Raji (cell line): ENCODE measurements around the gene CGA.

Experiments
- POLR2A ChIP-seq: IDR thresholded peaks from 2 replicates; pipeline ENCODE4 v1.6.1; 2011; ENCODE audit warnings: low read depth, low read length, control low read depth; ENCODE audit not compliant: insufficient read depth

CGA gene

DNA sequence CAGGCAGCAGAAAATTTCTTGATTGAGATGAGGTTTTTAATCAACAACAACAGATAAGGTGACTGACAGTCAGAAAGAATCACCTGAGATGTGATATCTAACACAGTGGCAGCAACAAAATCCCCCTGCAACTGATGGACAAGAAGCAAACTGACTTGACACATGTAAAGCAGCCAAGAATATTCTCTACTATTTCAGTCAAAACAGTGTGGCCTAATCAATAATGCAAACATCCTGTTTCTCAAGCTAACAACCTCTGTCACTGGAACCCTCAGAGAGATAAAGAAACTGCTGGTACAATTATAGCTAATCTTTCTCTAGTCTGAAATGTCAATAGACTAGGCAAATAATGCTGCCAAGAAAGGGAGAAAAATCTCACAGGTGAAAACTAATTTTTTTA is 4.6 kb upstream of the CGA start:
- TF ChIP-seq POLR2A = no peak

DNA sequence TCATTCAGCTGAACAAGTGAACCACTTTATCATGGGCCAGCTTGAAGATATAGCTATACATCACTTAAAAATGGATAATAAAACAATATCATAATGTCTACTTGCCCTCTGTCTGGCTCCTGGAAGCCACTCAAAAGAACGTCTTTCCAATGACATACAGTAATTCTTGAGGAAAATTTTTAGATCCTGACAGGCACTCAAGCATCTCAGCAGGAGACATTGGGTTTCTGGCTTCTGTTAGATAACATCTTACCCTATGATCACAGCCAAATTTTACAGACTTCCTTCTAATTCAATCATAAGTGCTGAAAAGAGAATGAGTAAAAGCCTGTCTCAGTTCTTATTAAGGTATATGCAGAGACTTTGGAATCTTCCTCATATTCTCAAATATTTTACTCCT is 330 bp downstream of the CGA start:
- no peak for TF ChIP-seq POLR2A

DNA sequence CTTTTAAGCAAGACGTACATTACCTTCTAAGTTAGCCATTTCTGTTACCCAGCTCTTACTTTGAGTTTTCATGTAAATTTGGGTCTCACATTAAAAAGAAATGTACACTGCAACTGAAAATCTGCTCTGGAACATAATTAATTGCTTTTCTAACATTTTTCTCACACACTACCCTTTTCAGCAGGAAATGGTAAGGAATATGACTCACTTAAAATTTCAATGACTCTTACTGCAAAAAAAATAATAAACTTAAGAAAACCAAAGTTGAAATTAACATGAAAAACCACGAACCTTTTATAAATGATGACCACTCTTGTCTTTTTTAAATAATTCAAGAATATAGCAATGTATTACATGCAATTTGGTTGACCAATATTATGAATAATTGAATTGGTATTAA is 1.3 kb downstream of the CGA start:
- no peak for TF ChIP-seq POLR2A

DNA sequence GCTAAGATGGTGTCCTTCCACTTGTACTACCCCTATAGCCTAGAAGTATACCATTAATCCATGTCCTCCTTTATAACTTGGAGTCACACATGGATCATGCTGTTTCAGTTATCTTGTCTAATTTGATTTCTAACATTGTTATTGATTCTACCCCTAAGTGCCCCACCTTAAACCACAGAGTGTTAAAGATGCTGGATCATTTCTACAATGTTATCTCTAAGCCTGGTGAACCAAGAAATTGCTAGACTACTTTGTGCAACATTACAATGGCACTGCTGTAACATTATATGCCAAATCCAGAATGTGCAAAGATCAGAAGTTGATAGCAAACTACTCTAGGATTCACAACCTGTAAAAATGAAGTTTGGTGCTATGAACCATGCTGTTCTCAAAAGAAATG is 1.7 kb downstream of the CGA start:
- no peak for TF ChIP-seq POLR2A

DNA sequence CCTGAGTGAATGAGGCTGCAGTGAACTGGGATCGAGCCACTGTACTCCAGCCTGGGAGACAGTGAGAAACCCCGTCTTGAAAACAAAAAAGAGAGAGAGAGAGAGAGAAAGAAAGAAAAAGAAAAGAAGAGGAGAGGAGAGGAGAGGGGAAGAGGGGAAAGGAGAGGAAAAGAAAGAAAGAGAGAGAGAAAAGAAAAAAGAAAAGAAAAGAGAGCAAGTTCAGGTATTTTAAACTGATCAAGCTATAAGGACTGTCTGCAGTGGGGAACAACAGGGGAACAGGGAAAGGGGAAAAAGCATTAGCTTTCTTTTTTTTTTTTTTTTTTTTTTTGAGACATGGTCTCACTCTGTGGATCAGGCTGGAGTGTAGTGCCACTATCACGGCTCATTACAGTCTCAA is 2.5 kb downstream of the CGA start:
- TF ChIP-seq POLR2A = no peak

DNA sequence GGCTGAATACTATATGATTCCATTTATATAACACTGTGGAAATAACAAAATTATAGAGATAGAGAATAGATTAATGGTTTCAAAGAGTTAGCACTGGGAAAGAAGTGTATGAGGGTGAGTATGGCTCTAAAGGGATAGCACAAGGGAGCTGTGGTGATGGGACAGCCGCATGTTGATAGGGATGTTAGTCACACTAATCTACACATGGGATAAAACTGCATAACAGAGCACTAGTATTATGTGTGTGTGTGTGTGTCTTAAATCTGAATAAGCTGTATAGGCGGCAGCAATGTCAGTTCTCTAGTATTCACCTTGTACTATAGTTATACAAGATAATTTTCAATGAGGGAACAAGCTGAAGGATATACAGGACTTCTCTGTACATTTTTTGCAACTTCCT is 5.8 kb downstream of the CGA start:
- TF ChIP-seq POLR2A = no peak

DNA sequence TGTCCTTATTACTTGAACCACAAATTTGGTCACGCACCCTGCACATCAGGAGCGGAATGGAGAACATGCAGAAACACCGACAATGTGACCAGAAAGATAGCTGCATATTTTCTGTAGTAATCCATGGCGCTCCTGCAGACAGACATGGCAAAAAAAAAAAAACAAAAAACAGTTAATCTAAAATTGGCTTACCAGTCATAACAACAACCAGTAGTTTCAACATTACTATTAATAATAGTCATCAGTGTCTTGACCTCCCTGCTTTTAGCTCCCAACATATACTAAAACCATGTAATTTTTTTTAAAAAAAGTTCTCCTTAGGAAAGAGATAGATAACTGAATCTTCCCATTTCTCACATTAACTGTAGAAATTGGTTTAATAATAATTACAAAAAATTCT is 6.8 kb downstream of the CGA start:
- TF ChIP-seq POLR2A = no peak

DNA sequence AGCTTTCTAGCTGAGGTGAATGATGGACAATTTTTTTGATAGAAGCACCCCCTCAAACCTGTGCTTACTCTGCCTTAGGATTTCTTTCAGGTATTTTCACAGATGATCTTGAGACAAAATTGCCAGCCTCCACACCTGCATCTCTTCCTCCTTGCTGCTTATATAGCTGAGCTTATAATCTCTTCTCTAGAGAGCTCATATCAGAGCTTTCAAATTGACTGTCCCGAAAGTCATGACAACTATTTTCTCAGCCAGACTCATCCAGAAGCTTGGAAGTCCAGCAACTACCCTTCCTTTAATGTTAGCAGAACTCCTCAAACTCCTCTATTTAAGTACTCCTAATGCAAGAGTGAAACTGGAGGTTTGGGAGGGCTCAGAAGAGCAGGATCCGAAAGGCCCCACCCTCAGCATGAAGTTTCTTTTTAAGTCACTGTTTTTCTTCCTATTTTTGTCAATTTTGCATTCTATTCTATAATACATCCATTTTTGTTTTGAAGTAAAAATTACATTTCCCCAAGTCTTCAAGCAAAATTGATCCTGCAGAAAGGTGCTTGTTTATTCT is 12.7 kb downstream of the CGA start:
- no peak for TF ChIP-seq POLR2A

DNA sequence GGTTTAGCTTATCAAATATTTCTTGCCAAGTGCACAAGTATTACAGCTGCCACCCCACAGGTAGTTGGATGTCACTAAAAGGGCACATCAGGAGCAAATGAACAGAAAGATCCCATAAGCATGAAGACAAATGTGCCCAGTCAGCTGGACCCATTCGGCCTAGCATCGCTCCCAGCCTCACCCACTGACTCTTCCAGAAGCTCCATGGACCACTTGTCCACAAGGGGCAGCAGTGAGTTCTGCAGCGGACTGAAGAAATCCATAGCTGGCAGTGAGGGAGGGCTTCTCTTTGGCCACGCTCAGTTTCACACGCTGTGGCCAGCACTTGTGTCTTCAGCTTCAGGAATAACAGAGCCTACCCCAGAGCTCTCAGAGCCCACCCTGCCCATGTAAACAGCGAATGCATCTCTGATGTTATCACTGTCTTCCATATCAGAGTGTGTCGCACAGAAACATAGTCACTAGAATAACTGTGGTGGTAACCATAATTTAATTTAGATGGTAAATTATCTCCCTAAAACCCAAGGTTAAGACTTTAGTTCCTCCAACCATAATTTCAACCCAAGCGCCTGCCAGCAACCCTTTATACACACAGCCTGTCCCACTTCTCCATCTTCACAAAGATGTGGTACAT is 15.8 kb downstream of the CGA start:
- TF ChIP-seq POLR2A = no peak

DNA sequence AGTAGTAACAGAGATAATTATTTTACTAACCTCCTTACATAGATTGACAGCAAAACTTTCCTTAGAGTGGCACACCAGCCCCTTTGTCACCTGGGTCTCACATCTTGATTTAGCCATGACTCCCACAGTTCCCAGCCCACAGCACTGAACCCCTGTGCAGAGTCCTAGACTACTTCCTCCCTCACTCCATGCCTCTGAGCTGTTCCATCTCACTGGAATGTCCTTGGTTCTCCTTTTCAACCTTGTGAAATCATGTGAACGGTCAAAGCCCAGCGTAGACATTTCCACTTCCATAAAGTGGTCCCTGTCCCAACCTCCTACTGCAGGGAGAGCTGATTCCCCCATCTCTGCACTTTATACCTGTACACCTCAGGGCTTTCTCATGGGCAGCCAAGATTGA is 19.7 kb downstream of the CGA start:
- TF ChIP-seq POLR2A = no peak

DNA sequence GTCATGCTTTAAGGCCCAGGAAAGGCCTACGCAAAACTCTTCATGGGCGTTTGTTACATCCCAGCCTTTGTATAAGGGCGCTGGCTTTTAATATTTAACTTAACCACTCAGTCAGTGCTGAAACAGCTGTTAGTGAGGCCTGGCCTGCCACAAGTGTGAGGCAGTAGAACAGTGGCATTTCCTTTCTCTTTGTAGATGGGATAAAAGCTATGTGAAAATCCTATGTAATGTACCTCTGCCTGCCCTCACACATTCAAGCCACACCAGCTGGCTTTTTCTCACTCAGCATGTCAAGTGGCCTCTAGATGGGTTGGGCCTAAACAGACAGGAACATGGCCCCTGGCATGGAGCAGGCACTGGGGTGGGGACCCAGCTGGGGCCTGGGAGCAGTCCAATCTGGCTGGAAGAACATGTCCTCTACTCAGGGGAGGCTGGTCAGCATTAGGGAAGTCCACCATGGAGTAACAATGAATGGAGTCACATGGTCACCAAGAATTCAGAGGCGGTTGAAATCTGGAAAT is 20.7 kb downstream of the CGA start:
- no peak for TF ChIP-seq POLR2A

DNA sequence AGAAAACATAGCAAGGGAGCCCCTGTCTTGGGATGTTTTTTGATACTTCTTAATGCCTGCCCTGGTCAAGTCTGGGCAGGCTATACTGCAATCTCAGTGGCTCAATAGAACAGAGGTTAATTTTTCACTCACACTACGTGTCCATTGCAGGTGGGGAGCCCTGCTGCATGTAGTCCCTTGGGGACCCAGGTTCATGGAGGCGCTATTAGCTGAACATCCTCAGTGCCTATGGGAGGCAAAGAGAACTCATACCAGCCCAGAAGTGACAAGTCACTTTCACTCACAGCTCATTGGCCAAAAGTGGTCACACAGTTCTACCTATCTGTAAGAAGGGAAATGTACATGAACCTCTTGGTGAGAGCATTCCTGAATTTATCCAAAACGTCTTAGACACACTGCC is 23.2 kb downstream of the CGA start:
- no peak for TF ChIP-seq POLR2A

DNA sequence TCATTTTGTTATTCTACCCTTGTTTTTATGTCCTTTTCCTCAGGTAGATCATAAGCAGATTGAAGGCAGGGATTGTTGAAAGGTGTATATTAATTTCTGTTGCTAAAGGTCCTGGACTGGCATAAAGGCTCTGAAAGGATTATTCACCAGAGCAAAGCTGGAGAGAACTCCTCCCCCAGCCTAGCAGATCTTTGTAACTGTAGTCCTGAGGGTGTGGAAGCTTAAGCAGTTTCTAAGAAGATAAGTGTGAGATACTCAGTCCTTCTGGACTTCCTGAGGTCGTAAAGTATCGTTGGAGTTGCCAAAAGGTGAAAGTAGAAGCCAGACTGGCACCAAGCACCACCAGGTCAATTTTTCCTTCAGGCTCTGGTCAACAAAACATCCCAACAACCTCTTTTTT is 24.2 kb downstream of the CGA start:
- TF ChIP-seq POLR2A = no peak

DNA sequence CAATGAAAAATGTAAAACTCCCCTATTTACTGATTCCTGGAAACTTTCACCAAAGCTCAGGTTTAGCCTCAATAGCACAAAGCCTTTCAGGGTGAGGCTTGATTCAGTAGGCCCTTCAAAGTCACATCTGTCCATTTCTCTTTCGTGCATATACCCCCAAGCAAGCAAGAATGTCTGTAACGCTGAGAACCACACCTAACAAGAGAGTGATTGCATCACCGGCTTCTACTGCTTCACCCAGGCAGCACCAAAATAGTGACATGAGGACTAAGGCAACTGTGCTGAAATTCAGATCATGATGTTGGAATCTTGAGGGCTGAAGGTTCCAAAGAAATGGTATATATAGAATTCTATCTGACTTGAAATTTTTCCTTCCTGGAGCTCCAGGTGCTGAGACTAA is 26.1 kb downstream of the CGA start:
- TF ChIP-seq POLR2A = no peak

DNA sequence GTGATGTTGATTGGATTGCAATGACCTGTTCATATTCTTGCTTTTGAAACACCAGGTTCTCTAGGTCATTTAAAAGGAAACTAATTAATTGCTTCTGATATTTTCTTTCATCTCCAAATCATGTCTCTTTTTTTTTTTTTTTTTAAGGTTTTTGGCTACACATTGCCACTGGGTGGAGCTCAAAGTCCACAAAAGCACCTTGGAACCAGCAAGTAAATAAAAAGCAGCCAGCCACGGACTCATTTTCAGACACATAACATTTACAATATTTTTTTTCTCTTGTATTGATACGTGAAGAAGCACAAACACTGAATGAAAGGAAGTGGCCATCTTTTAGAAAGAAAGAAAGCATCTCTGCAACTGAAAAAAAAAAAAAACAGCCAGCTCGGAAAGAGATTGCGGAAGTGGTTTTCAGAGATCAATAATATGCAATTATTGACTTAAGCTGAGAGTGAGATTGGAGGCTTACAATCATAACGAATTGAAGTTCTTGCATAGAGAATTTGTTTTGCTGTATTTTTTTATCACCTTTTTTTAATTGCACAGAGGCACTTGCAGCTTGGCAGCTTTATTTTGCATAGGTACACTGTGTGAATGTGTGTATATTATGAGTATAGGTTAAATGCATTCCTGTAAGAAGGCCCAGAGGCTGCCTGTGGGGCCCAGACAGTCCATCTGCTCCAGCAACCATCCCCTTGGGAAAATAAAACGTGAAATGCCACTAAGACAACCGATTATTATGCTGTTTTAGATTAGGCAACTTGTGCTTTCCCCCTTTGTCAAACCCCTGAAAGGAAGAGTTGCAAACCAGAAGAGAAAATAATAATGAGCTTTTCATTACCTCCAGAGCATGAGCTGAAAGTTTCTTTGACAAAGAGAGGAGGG is 28.2 kb downstream of the CGA start:
- TF ChIP-seq POLR2A = no peak

DNA sequence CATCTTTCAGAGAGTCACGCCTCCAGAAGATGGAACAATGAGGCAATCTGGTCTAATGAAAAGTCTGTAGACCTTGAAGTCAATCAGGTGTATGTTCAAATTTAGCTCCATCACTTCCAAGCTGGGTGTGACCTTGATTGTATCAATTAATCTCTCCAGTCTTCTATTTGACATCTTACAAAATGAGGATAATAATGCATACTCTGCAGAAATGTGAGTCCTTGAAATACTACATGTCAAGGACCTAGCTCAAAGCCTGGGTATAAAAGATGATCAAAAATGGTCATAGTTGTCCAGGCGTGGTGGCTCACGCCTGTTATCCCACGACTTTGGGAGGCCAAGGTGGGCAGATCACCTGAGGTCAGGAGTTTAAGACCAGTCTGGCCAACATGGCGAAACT is 29.8 kb downstream of the CGA start:
- TF ChIP-seq POLR2A = no peak

DNA sequence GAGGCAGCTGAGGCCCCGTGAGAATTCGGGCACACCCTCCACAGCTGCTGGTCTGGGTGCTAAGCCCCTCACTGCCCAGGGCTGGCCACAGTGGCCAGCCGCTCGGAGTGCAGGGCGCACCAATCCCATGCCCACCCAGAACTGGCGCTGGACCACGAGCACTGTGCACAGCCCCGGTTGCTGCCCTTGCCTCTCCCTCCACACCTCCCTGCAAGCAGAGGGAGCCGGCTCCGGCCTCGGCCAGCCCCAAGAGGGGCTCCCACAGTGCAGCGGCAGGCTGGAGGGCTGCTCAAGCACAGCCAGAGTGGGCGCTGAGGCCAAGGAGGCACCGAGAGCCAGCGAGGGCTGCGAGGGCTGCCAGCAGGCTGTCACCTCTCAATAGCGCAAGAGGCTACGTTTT is 35.0 kb downstream of the CGA start:
- no peak for TF ChIP-seq POLR2A
